GM19193 (cell line): ENCODE measurements around the gene CACNG6.

Source experiments
- POLR2A ChIP-seq: IDR thresholded peaks from 4 replicates; pipeline ENCODE4 v1.6.1; 2011; ENCODE audit not compliant: insufficient read depth, insufficient read length; ENCODE audit errors: extremely low read depth

CACNG6 gene

GRCh38 chr19:53991224-53992113 lies at the start of gene CACNG6:
Gene CACNG6, plus strand, starts transcription at chr19:53991637. Its CDS starts 1,241 bp downstream, at chr19:53992878.
- no peak for TF ChIP-seq POLR2A

DNA sequence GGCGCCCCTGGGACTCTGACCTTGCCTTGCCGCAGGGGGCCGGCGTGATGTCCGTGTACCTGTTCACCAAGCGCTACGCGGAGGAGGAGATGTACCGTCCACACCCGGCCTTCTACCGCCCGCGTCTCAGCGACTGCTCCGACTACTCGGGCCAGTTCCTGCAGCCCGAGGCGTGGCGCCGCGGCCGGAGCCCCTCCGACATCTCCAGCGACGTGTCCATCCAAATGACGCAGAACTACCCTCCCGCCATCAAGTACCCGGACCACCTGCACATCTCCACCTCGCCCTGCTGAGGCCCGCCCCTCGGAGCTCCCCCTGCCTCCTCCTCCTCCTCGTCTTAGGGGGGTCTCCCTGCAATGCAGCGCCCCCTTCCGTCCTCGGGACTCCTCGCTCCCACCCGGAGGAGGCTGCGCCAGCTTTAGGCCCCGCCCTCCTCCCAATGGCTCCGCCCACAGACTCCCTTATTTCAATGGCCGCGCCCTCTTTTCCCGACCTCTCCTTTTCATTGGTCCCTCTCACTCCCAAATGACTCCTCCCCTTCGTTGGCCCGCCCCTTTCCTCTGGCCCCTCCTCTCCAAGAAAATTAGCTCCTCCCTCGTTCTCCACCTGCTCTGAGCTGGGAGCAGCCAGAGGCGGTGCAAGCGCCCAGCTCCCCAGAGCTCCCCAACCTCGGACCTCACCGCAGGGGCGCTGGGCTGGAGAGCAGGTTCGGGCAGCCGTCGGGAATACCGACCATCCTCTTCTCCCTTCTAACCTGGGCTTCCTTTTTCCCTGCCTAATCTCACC lies 49.2 kb upstream of the CACNG6 start:
- no peak for TF ChIP-seq POLR2A

DNA sequence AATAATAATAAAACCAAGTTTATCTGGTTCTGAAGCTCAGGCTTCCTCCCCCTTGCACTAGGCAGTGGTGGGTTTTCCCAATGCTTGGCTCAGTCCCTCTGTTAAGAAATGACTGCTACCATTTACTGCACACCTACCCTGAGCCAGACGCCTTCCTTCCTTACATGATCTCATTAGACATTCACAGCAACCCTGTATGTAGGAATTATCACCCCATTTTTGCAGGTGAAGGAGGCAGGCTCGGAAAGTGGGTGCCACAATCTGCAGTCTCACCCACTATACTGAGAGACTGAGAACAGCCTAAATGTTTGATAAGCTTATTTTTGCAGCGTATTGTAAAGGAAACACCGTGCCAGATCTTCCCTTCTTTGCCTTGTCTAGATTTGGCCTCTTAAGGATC lies 47.0 kb upstream of the CACNG6 start:
- no peak for TF ChIP-seq POLR2A

DNA sequence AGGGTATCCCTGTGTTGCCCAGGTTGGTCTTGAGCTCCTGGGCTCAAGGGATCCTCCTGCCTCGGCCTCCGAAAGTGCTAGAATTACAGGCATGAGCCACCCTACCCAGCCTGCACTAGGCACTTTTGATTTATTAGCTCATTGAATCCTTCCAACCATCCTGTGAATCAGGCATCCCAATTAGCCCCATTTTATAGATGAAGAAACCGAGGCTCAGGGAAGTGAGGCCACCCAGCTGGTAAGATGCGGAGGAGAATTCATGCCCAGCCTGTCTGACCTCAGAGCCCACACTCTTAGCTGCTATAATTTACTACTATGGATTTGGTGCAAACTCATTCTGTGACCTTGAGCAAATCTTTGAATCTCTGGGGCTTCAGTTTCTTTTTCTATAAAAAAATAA lies 46.5 kb upstream of the CACNG6 start:
- no peak for TF ChIP-seq POLR2A

GRCh38 chr19:53945441-53945840 lies 46.0 kb upstream of the CACNG6 start:
- no peak for TF ChIP-seq POLR2A

DNA sequence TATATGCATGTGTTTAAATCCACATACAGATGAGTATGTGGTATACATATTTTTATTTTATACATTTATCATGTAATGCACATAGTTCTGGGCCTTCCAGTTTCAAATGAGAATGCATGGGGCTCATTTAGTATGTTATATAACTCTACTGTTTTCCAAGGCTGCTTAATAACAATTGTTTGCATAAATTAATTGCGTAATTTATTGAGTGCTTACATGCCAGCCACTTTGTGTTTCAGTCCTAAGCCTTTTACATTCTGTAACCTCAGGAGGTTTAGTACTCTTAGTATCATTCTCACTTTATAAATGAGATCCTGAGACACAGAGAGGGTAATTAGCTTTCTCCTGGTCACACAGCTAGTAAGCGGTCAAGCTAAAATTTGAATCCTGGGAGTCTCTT lies 45.4 kb upstream of the CACNG6 start:
- no peak for TF ChIP-seq POLR2A

DNA sequence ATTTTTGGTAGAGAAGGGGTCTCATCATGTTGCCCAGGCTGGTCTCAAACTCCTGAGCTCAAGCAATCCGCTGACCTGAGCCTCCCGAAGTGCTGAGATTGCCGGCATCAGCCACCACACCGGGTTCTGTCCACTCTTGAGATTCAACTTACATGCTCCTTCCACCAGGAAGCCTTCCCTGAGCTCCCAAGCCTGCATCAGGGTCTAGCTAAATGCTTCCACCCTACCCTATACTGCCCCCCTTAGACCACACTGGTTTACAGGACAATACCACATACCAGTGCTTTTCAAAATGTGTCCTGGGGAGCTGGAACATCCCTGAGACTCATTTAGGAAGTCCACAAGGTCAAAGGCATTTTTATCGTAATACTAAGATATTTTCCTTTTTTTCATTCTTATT lies 43.8 kb upstream of the CACNG6 start:
- TF ChIP-seq POLR2A: no peak

DNA sequence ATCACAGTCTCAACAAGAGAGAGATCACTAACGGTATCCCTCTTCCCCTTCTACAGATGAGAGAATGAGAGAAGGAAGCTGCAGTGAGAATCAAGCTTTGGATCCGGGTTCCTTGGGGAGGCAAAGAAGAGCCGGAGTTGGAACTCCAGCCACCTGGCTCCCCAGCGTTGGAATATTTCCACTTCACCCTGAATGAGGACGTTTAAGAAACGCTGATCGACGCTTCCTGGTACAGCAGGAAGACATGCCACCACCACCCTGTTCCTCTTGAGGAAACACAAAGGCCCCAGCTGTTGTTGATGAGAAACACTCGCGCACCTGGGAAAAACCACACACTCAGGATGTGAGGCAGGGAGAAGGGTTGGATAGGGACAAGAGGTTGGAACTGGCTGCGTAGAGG lies 40.0 kb upstream of the CACNG6 start:
- TF ChIP-seq POLR2A: no peak

DNA sequence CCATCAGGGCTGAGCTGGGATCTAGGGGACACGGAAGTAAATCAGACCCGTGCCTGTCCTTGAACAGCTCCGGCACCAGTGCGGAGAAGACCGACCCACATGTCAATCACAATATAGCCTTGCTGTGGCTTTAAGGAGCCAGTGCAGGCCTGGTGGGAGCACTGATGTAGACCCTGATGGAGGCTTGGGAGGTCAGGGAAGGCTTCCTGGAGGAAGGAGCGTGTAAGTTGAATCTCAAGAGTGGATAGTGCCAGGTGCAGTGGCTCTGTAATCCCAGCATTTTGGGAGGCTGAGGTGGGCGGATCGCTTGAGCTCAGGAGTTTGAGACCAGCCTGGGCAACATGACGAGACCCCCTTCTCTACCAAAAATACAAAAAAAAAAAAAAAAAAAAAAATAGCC lies 39.5 kb upstream of the CACNG6 start:
- no peak for TF ChIP-seq POLR2A

GRCh38 chr19:53953383-53953782 lies 38.1 kb upstream of the CACNG6 start:
- TF ChIP-seq POLR2A: no peak

DNA sequence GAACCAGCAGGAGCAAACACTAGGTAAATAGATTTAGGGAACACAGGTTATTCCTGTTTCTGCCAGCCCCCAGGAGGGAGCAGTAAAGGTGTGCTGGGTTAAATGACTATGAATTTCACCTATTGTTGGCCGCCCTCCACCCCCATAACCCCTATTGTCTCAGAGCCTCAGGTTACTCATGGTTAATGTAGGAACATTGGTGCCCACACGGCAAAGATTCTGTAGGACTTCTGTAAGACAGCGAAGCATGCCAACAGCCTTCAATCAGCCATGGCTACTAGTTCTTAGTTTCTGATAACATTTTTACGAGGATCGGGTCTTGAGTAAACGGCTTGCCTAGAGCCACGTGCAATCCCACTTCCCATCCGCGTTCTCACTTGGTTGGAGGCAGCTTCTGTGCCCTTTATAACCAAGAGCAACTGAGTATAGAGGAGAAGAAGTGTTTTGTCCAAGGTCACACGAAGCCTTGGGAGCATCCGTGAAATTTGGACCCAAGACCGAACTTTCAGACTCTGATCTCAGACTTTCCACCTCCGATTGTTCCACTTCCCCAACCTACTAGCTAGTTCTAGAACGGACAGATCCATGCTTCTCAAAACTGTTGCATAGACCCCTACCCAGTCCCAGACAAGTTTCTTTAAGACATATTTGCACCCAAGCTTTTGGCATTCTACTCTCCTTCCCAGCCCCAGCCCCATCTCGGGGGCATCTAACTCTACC lies 33.8 kb upstream of the CACNG6 start:
- TF ChIP-seq POLR2A: no peak

GRCh38 chr19:53958168-53958571 lies 33.3 kb upstream of the CACNG6 start:
- no peak for TF ChIP-seq POLR2A

DNA sequence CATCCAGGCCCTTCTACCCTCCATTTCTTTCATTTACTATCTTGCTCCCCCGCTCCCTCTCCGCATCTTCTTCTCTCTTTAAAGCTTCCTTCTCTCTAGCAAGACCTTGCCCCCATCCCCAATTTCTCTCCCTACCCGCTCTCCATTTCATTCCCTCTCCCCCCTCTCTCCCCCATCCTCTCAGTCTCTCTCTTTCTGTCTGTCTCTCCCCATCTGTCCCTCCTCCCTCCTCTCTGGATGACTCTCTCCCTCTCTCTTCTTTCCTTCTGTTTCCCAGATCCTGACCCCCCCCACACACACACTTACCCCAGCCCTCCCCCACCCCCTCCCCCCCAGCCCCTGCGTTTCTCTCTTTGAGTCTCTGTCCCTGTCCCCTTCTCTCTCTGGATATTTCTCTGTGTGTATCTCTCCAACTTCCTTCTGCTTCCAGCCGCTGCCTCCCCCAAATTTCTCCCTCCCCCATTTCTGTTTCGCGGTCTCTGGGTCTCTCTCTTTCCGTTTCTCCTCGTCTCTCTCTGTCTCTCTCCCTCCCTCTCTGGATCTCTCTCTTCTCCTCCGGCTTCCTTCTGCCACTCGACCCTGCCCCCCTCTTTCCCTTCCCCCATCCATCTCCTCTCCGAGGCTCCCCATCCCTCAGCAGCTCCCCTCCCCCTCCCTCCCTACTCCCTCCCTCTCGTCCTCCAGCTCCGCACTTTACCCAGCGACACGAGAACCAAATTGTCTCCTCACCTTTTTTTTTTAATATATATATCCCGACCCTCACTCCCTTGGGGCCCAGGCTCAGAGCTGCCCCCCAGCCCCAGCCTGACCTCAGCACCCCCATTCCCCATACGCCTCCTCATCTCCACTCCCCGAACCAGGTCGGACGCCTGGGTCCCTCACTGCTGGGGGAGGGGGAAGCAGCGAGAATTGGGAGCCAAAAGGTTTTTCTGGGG lies 32.3 kb upstream of the CACNG6 start:
- no peak for TF ChIP-seq POLR2A

- TF ChIP-seq POLR2A: no peak
Observed at GRCh38 chr19:53960187-53960586, 31.2 kb upstream of the CACNG6 start.
